Upper lobe of left lung (tissue), 4 donors: ENCODE measurements around the gene GNRH2.

Source experiments
- CTCF ChIP-seq, 6 experiments: fragments of 450-650 bp in 4 of 6; fragments of 200-600 bp in 2 of 6; sonication (generic) in 2 of 6; IDR thresholded peaks; one replicate each; pipeline ENCODE4 v1.5.1; 2016 to 2019; ENCODE audit warnings: antibody characterized with exemption in 6 of 6
- EP300 ChIP-seq, 4 donors: sonication (generic); formaldehyde crosslinking; IDR thresholded peaks; one replicate each; pipeline ENCODE4 v1.5.1; 2017; ENCODE audit warnings: antibody characterized with exemption in 4 of 4, control low read depth in 2 of 4
- POLR2A ChIP-seq, 4 donors: fragments of 450-650 bp; IDR thresholded peaks; one replicate each; pipeline ENCODE4 v1.5.1; 2016 to 2017; ENCODE audit warnings: antibody characterized with exemption in 4 of 4, mild to moderate bottlenecking in 2 of 4

GRCh38 chr20:3042625-3043024, 797 bp upstream of the GNRH2 start:
- no peak for TF ChIP-seq POLR2A (IDR thresholded peaks at IDR 0.05)
- TF ChIP-seq EP300 (IDR thresholded peaks at IDR 0.05), result no peak
- no peak for TF ChIP-seq CTCF (IDR thresholded peaks at IDR 0.05)
